Sciatic nerve (tissue), 2 donors: Measurements from ENCODE around the gene ISG20L2. TPM values are rescaled to one million over a fixed set of nuclear protein-coding genes. Genes with fewer than 3 reads are reported as not detected.

ENCODE experiments used
- ATAC-seq: fragments of 200-7000 bp; cut with Tn5 transposase; one replicate; pipeline ENCODE4 v1.9.1; 2020; ENCODE audit warnings: mild to moderate bottlenecking, moderate library complexity
- DNase-seq: peaks from one replicate; pipeline ENCODE4 v3.0.0-alpha.2; 2020; ENCODE audit warnings: low spot score
- intact Hi-C: fragments of 100-400 bp; cut with DNase I; formaldehyde crosslinking; loops from one replicate; pipeline ENCODE4 v1.14.2; 2022
- total RNA-seq: library from RNA; stranded (reverse); fragmentation: NEBNext Ultra II Directional; extraction: Animal tissue kit (Norgen Biotek cat#: 25700); gene quantifications from one replicate; pipeline ENCODE4 v1.2.1, GENCODE V29; 2021
- donor health status: DM: no; HTN: no; CAD: no.
- donor health status: DM: no; HTN: no; CAD: no.

ISG20L2 gene
- total RNA-seq, 1 donor from 2014 or later = 19.4 TPM

- ATAC-seq = no peak
- intact Hi-C loops = loop anchor here (10.0 kb wide), 1 partner anchor 168 kb away; the partner anchor contains the start of gene NTRK1
- no peak for DNase-seq
Measured at GRCh38 chr1:156696755-156697154, 31.8 kb downstream of the ISG20L2 start.

DNA sequence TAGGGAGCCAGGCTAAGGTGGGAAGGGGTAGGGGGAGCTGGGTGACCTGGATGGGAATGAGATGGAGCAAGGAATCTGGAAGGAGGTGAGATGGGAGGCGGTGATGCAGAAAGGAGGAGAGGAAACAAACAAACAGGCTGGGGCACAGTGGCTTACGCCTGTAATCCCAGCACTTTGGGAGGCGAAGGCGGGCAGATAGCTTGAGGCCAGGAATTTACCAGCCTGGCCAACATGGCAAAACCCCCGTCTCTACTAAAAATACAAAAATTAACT, 33.9 kb downstream of the ISG20L2 start:
- ATAC-seq (no peak), DNase-seq (no peak)
- intact Hi-C loops = loop anchor here (10.0 kb wide), 1 partner anchor 170 kb away; the partner anchor contains the start of gene NTRK1

DNA sequence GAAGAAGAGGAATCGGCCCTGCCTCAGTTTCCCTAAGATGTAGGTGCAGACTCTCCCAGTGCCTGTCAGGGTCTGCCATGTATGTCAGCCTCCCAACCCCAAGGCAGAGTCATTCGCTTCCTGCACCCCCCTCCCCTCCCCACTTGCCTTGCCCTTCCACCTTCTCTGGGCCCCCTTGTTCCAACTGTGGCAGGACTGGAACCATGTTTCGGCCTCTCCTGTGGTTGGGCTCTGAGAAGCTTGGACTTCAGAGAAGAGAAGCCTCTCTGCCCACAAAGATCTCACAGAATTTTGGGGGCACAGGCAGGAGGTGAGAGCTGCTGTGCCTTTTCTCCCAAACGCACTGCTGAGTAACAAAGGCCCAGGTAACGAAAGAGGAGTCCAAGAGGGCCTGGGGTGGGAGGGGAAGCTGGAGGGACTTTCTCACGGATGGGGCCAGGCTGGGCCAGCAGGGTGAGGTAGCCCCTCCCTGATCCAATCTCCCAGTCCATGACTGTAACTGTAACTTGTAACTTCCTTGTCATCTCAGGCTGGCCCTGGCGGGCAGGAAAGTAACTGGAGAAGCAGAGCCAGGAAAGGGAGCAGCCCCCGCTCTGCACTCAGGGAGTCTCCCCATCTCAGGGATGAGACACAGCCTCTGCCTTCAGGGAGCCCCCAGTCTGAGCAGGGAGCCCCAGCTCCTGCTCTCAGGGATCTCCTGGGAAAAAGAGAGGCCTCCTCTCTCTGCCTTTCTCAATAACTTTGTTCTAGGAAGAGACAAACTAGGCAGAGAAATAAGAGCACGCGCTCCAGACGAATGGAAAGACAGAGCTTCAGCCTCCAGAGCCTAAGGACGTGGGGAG, 34.5 kb downstream of the ISG20L2 start:
- DNase-seq (no peak), ATAC-seq (no peak)
- intact Hi-C loops = loop anchor here (10.0 kb wide), 1 partner anchor 171 kb away; the partner anchor contains the start of gene NTRK1

GRCh38 chr1:156692925-156693847, 35.4 kb downstream of the ISG20L2 start:
- intact Hi-C loops = loop anchor here (10.0 kb wide), 1 partner anchor 172 kb away; the partner anchor contains the start of gene NTRK1
- no peak for ATAC-seq
- DNase-seq = no peak

GRCh38 chr1:156692441-156692924, 36.1 kb downstream of the ISG20L2 start:
- ATAC-seq = no peak
- DNase-seq = no peak
- intact Hi-C loops = loop anchor here (10.0 kb wide), 1 partner anchor 172 kb away; the partner anchor contains the start of gene NTRK1

GRCh38 chr1:156691665-156692440, 36.7 kb downstream of the ISG20L2 start:
- ATAC-seq (peak; percentile 20), DNase-seq (no peak)
- intact Hi-C loops = loop anchor here (10.0 kb wide), 1 partner anchor 173 kb away; the partner anchor contains the start of gene NTRK1

GRCh38 chr1:156691191-156691590, 37.4 kb downstream of the ISG20L2 start:
- DNase-seq (no peak), ATAC-seq (no peak)
- intact Hi-C loops = loop anchor here (10.0 kb wide), 1 partner anchor 174 kb away; the partner anchor contains the start of gene NTRK1

DNA sequence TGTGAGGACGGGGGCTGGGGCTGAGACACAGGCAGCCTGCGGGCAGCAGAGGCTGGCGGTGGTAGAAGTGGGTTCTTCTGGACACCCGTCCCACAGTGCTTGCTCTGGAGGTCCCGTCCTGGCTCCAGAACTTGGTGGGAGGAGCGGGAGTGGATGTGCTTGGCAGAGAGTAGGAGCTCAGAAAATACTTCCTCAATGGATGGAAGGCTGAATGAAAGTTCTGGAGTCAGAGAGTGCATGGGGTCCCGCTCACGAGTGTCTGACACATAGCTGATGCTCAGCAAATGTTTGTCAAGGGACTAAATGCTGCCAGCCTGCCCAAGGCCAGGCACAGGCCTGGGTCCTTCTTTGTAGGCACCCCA, 37.9 kb downstream of the ISG20L2 start:
- intact Hi-C loops = loop anchor here (10.0 kb wide), 1 partner anchor 174 kb away; the partner anchor contains the start of gene NTRK1
- DNase-seq (no peak), ATAC-seq (no peak)

GRCh38 chr1:156689953-156690674, 38.5 kb downstream of the ISG20L2 start:
- intact Hi-C loops = loop anchor here (1.0 to 10.0 kb wide), 2 partner anchors 35 to 175 kb away; partner anchors contain the start of gene NTRK1
- peak; percentile 5 for ATAC-seq

DNA sequence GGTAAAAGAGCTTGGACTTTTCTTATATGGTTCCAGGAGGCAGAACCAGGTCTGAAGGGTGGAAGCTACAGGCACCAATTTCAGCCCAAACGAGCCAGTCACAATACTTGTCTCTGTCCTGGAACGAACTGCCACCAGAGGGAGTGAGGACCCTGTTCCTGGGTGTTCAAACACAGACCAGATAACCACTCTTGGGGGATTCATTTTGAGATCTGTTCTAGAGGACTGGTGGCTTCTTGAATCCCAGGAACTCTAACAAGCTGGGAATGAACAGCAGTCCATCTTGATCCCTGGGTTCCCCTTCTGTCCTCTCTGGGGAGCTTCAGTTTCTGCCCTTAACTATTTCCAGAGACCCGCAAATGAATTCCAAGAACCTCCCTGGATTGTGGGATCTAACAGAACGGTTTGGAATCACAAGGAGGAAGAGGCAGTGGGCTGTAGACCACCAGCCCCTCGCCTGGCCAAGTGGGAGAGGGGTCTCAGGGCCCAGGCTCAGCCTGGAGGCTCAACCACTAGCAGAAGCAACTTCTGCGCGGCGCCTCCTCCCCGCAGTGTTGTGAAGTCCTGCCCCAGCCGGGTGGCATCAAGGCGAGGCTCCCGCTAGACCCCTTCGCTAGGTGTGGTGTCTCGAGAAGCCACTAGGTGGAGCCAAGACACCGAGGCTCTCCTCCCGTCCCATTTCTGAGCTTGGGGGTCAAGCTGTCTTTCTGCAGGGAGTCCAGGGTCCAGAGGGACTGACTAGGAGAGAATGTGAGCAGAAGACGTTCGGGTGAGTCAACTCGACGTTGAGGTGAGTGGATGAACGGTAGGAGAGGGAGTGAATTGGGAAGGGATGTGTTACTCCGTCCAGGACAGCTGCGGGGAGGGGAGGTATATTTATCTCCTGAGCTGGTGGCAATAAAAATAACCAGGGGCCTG, 39.3 kb downstream of the ISG20L2 start:
- intact Hi-C loops = loop anchor here (1.0 kb wide), 1 partner anchor 36 kb away; no protein-coding TSS in a partner anchor
- DNase-seq (peak; percentile 89), ATAC-seq (peak; percentile 95)

More at GRCh38 chr1:156689953-156690674, 38.5 kb downstream of the ISG20L2 start:
- no peak for DNase-seq

DNA sequence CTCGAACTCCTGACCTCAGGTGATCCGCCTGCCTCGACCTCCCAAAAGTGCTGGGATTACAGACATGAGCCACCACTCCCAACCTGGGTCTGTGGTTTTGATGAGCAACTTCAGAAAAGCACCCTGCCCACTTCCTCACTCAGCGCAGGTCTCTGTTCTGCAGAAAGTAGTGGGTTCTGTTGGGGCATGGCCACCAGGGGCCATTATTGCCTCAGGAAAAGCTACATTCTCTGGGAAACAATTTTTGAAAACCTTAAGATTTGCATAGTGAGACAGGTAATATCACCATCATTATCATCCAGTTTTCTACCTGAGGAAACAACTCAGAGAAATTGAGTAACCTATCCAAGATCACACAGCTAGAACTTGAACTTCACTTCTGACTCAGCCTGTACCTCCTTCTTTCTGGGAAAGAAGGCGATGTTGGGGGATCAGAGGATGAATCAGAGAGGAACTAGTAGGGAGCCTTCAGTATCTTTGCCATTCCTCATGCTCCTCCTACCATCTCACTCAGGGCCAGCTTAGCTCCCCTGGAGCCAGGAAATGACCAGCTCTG, 44.3 kb downstream of the ISG20L2 start:
- intact Hi-C loops = no loop called here
- DNase-seq = no peak
- no peak for ATAC-seq

GRCh38 chr1:156682166-156682890, 46.2 kb downstream of the ISG20L2 start:
- intact Hi-C loops = no loop called here
- DNase-seq = no peak
- no peak for ATAC-seq

DNA sequence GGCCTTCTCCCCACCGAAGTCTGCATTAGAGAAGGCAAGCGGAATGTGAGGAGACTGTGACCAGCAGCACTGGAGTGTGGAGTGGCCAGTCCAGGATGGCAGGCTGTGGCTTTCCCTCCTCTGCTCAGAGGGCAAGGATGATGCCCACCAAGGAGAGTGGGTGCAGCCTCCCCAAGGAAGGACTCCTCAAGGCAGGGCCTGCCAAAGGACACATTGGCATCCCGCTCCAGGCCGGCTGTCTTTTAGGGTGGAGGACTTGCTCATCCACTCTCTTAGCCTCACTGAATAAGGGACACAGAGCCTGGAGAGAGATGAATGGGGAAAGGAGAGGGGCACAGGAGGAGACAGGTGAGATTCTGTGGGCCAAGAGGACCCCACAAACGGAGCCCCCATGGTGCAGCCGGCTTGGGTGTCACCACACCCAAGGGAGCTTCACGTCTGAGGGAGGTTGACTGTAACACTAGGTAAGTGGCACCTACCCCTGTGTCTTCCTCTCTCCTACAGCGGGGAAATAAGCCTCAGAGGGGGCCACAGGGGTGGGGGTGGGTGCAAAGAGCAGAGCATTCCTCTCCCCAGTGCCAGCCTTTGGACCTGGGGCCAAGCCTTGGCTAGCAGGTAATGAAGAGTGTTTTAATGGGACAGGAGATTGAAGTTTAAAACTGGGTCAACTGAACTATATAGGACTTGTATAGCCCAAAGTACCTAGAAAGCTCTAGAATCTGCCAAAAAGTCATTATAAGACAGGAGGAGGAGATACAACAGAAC, 47.2 kb downstream of the ISG20L2 start:
- intact Hi-C loops = no loop called here
- ATAC-seq (no peak), DNase-seq (no peak)

DNA sequence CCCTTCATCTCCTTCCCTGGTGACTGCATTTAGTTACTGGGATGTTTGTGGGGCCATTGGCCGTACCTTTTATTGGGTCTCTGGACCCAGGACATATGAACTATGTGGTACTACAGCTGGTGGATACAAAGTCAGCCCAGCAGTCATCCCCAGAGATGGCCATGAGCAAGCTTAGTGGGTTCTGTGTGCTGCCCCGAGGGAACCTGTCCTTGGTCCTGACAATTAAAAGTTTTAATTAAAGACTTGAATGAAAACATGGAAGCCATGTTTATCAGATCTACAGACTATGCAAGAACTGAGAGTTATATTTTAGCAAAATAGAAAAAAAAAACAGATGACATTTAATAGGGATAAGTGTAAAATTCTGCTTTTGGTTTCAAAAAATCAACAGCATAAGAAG, 48.5 kb downstream of the ISG20L2 start:
- ATAC-seq (no peak), DNase-seq (no peak)
- intact Hi-C loops = no loop called here
